Type B pancreatic cell (in vitro differentiated cells): Measurements from ENCODE around the gene STXBP3. TPM values are rescaled to one million over a fixed set of nuclear protein-coding genes. Genes with fewer than 3 reads are reported as not detected.

Source experiments
- DNase-seq: peaks from one replicate; pipeline ENCODE4 v3.0.0; 2021; ENCODE audit warnings: mixed read lengths; ENCODE audit not compliant: unreplicated experiment; ENCODE audit errors: extremely low spot score
- H3K27ac Mint-ChIP-seq: 2 replicates; pipeline ENCODE4 v1.8.0; 2021; ENCODE audit warnings: mild to moderate bottlenecking, mixed read lengths
- H3K27me3 Mint-ChIP-seq: 2 replicates; pipeline ENCODE4 v1.8.0; 2021; ENCODE audit warnings: mixed read lengths
- H3K36me3 Mint-ChIP-seq: 2 replicates; pipeline ENCODE4 v1.8.0; 2021; ENCODE audit warnings: mixed read lengths
- H3K4me1 Mint-ChIP-seq: one replicate; pipeline ENCODE4 v1.8.0; 2021; ENCODE audit warnings: mixed read lengths; ENCODE audit not compliant: unreplicated experiment
- H3K4me3 Mint-ChIP-seq: 2 replicates; pipeline ENCODE4 v1.8.0; 2021; ENCODE audit warnings: mild to moderate bottlenecking, mixed read lengths
- H3K9me3 Mint-ChIP-seq: 2 replicates; pipeline ENCODE4 v1.8.0; 2021; ENCODE audit warnings: mixed read lengths
- total RNA-seq: library from RNA; stranded (reverse); gene quantifications from 2 replicates; pipeline ENCODE4 v1.2.1, GENCODE V29; 2021; ENCODE audit warnings: low replicate concordance
- TF ChIP-seq, protein P1 (sequence below): fragments of 200-600 bp; sonication (generic); conservative IDR thresholded peaks from 2 replicates; pipeline ENCODE4 v1.5.0; 2021; ENCODE audit warnings: antibody characterized with exemption, mild to moderate bottlenecking

STXBP3 gene
- total RNA-seq, 1 donor from 2014 or later: 40.5 TPM

DNA sequence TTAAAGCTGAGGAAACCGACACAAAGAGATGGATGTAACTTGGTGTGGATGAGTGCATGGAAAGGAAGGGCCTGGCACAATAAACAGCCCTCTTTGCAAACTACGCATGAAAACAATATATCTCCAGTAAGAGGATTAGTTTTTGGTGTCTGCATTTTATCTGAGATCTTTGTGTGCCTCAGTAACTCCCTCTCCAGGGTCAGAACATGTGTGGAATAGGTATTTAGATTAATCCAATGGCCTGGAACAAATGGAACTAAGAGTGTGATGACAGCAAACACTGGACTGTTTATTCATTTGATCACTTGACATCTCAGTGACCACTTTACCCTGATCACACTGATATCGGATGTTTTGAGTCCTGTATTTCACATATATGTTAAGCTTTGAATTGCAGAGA is 65.1 kb downstream of the STXBP3 start:
- TF ChIP-seq, protein P1, sequence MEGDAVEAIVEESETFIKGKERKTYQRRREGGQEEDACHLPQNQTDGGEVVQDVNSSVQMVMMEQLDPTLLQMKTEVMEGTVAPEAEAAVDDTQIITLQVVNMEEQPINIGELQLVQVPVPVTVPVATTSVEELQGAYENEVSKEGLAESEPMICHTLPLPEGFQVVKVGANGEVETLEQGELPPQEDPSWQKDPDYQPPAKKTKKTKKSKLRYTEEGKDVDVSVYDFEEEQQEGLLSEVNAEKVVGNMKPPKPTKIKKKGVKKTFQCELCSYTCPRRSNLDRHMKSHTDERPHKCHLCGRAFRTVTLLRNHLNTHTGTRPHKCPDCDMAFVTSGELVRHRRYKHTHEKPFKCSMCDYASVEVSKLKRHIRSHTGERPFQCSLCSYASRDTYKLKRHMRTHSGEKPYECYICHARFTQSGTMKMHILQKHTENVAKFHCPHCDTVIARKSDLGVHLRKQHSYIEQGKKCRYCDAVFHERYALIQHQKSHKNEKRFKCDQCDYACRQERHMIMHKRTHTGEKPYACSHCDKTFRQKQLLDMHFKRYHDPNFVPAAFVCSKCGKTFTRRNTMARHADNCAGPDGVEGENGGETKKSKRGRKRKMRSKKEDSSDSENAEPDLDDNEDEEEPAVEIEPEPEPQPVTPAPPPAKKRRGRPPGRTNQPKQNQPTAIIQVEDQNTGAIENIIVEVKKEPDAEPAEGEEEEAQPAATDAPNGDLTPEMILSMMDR: no peak
- H3K36me3 Mint-ChIP-seq: peaks cover 11% of the 10 kb centered on the region
- H3K27me3 Mint-ChIP-seq: no peaks in the 10 kb centered on the region
- DNase-seq: no peak
- no peak overlapping the region for H3K4me3 Mint-ChIP-seq
- H3K9me3 Mint-ChIP-seq: no peaks in the 10 kb centered on the region
- H3K4me1 Mint-ChIP-seq: peaks cover 29% of the 10 kb centered on the region
- no peak overlapping the region for H3K27ac Mint-ChIP-seq

DNA sequence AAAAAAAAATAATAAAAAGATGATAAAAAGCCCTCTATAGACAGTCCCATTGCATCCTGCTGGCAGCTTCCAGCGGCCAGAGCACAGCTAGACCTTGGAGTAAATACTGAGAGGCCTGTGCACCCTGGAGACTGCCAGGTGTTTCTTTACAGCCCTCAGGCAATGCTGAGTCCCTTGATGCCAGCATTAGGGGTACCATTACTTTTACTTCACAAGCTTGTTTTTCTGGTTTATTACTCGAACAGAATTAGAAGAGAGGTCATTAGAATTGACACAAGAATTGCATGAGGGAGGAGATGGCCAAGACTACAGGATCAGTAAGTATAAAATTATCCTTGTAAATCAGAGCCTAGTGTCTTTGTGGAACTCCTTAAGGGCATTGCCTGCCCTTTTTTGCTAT is 66.9 kb downstream of the STXBP3 start:
- TF ChIP-seq, protein P1: no peak
- DNase-seq: no peak
- H3K9me3 Mint-ChIP-seq: no peaks in the 10 kb centered on the region
- H3K36me3 Mint-ChIP-seq: peaks cover 7% of the 10 kb centered on the region
- H3K4me1 Mint-ChIP-seq: peaks cover 37% of the 10 kb centered on the region
- no peaks in the 10 kb centered on the region for H3K27me3 Mint-ChIP-seq
- peak overlapping the region; percentile 53 for H3K27ac Mint-ChIP-seq
- no peak overlapping the region for H3K4me3 Mint-ChIP-seq

DNA sequence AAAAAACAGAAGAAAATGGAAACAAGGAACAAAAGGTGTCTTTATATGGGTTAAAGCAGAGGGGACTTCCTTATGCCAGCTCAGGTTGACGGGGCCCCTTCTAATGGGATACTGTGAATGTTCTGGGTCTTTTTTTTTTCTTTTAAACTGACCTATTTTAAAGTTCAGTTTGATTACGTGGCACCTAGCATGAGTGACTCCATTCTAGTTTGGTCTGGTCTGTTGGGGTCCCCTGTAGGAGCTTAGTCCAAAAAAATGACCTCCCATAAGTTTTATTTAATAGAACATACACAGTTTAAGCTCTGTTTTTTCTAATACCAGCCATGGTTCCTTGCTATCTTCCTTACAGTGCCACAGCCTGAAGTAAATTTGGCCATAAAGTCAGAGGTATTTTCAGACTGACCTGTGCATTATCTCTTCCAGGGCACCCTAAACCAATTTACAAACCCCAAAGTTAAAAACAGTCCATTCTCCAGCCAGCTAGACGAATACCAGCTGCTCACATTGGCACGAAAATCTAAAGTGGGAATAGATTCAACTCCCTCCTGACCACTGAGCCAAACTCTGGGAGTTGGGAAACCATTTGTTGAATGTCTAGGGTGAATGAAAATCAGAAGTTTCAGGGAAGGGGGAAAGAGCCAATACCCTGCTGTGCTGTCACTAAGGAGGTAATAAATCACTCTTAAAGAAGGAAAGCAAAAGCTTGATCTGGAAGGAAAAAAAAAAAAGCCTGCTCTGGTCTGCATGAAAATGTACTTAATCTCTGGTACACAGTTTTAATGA is 68.1 kb downstream of the STXBP3 start:
- Mint-ChIP-seq H3K36me3 (no peaks in the 10 kb centered on the region), H3K4me3 (no peak overlapping the region), H3K27ac (peak overlapping the region; percentile 65), H3K9me3 (no peaks in the 10 kb centered on the region), H3K27me3 (no peaks in the 10 kb centered on the region), H3K4me1 (peaks cover 37% of the 10 kb centered on the region)
- TF ChIP-seq, protein P1: no peak
- DNase-seq: no peak

DNA sequence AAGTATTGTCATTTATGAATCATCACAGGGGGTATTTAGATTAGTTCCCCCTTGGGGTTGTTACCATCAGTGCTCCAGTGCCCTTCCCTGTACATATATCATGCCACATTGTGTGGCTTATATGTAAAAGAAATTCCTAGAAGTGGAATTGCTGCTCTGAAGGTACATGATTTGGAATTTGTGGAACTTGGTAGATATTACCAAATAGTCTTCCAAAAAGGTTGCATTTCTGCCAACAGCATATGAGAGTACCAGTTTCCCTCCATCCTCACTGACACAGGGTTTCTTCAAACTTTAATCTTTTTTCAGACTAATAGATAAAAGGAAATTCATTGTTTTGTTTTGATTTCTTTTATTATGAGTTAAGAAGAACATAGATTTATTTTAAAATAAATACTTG is 69.1 kb downstream of the STXBP3 start:
- peaks cover 33% of the 10 kb centered on the region for H3K4me1 Mint-ChIP-seq
- H3K27me3 Mint-ChIP-seq: no peaks in the 10 kb centered on the region
- peak overlapping the region; percentile 93 for H3K27ac Mint-ChIP-seq
- TF ChIP-seq, protein P1: no peak
- no peaks in the 10 kb centered on the region for H3K9me3 Mint-ChIP-seq
- H3K36me3 Mint-ChIP-seq: no peaks in the 10 kb centered on the region
- DNase-seq: no peak
- H3K4me3 Mint-ChIP-seq: no peak overlapping the region

DNA sequence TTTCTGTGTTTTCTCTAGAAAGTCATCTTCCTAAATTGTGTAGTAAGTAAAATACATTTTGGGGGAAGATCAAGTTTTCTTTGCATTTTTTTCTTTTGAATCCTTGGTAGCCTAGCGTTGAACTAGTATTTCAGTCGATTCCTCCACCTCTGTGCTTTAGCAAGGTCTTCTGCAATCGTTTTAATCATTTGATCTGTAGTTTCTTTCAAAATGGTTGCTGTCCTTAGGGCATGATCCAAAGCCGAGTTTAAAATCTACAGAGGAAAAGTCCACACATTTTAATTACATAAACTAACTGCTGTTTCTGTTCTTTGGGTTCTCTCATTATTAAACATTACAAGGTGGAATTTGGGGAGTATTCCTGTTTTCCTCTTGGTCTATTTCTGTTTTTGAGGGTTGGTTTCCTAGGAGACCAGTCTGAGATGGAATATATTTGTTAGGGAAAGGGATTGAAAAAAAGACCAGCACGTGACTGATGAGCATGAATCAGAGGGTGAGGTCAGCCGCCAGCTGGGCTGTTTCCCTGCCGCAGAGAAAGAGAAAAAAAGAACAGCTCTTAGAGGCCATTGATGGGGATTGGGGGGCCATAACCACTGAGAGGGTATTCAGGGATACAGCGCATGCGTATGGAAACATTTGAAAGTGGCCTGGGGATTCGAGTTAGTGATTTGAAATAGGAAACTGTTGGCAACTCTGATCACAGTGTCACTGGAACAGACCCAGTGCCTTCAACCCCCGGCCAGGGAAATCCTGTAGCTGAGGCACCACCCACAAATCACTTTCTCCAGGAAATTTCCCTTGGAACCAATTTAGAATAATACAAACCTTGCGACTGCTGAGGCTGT is 69.8 kb downstream of the STXBP3 start:
- Mint-ChIP-seq H3K9me3 (no peaks in the 10 kb centered on the region), H3K4me1 (peaks cover 33% of the 10 kb centered on the region), H3K4me3 (peak overlapping the region; percentile 80), H3K27ac (peak overlapping the region; percentile 93), H3K27me3 (no peaks in the 10 kb centered on the region), H3K36me3 (no peaks in the 10 kb centered on the region)
- peak; percentile 78 for DNase-seq
- TF ChIP-seq, protein P1: no peak
